Thyroid gland (tissue), 4 donors: ENCODE data around the gene PPP6R1.

Source experiments
- POLR2A ChIP-seq, 2 donors: fragments of 450-650 bp; IDR thresholded peaks; one replicate each; pipeline ENCODE4 v1.6.1; 2017; ENCODE audit warnings: antibody characterized with exemption in 2 of 2, mild to moderate bottlenecking in 2 of 2, moderate library complexity in 1 of 2
- TF ChIP-seq, protein P1 (sequence below), 6 experiments: fragments of 200-600 bp in 3 of 6; fragments of 450-650 bp in 3 of 6; sonication (generic) in 3 of 6; IDR thresholded peaks; one replicate each; pipeline ENCODE4 v1.5.1; 2016 to 2019; ENCODE audit warnings: antibody characterized with exemption in 6 of 6, mild to moderate bottlenecking in 2 of 6, inconsistent platforms in 1 of 6, moderate library complexity in 1 of 6

DNA sequence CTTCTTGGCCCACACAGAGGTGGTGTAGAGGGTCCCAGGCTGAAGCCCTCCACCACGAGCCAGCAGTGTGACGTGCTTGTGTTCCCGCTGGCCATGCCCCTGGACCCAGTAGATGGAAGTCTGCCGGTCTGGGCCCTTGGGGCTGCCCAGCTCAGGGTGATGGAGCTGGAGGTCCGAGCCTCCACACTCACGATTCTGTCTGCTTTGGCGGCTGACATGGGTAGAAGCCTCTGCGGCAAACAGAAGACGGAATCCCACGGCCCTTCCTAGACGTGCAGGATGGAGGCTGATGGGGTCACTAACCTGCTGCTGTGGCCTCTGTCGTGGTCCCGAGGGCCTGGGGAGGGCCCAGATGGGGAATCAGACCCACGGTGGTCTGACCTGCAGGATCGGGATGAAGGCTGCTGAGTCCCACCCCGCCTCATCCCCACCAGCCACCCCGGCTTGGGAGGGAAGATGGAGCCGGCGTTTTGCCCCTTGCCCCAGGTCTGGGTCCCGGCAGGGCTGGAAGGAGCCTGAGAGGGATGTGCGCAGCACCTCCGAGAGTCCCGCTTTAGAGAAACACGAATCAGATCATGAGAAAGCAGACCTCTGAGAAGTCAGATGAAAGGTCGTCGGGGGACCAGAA is 34.7 kb downstream of the PPP6R1 start:
- TF ChIP-seq, protein P1, sequence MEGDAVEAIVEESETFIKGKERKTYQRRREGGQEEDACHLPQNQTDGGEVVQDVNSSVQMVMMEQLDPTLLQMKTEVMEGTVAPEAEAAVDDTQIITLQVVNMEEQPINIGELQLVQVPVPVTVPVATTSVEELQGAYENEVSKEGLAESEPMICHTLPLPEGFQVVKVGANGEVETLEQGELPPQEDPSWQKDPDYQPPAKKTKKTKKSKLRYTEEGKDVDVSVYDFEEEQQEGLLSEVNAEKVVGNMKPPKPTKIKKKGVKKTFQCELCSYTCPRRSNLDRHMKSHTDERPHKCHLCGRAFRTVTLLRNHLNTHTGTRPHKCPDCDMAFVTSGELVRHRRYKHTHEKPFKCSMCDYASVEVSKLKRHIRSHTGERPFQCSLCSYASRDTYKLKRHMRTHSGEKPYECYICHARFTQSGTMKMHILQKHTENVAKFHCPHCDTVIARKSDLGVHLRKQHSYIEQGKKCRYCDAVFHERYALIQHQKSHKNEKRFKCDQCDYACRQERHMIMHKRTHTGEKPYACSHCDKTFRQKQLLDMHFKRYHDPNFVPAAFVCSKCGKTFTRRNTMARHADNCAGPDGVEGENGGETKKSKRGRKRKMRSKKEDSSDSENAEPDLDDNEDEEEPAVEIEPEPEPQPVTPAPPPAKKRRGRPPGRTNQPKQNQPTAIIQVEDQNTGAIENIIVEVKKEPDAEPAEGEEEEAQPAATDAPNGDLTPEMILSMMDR (IDR thresholded peaks at IDR 0.05), result no peak
- TF ChIP-seq POLR2A (IDR thresholded peaks at IDR 0.05), result no peak
